Tibial nerve (tissue), 4 donors: ENCODE measurements around the gene DENND1A. TPM values are rescaled to one million over a fixed set of nuclear protein-coding genes. Genes with fewer than 3 reads are reported as not detected.

ENCODE experiments used
- DNase-seq, 2 donors: peaks; one replicate each; pipeline ENCODE4 v3.0.0-alpha.2; 2019; ENCODE audit warnings: low spot score in 2 of 2
- H3K27ac ChIP-seq, 4 donors: fragments of 200-600 bp; sonication (generic) in 3 of 4; one replicate each; pipeline ENCODE4 v1.5.1; 2017 to 2019; ENCODE audit warnings: mild to moderate bottlenecking in 1 of 4
- H3K27me3 ChIP-seq, 2 donors: fragments of 200-600 bp; sonication (generic) in 1 of 2; one replicate each; pipeline versions ENCODE4 v1.5.1 to v1.6.0; 2017 to 2019
- H3K36me3 ChIP-seq, 3 donors: fragments of 200-600 bp; sonication (generic); one replicate each; pipeline ENCODE4 v1.5.1; 2018 to 2019
- H3K4me1 ChIP-seq, 4 donors: fragments of 200-600 bp; sonication (generic) in 3 of 4; one replicate each; pipeline ENCODE4 v1.5.1; 2017 to 2019
- H3K4me3 ChIP-seq, 4 donors: fragments of 200-600 bp; sonication (generic) in 3 of 4; one replicate each; pipeline ENCODE4 v1.5.1; 2017 to 2019; ENCODE audit warnings: mild to moderate bottlenecking in 1 of 4, moderate library complexity in 1 of 4
- H3K9me3 ChIP-seq, 4 donors: fragments of 200-600 bp; sonication (generic) in 3 of 4; one replicate each; pipeline ENCODE4 v1.5.1; 2017 to 2019
- EP300 ChIP-seq, 2 donors: sonication (generic); formaldehyde crosslinking; IDR thresholded peaks; one replicate each; pipeline ENCODE4 v1.6.1; 2017; ENCODE audit warnings: antibody characterized with exemption in 2 of 2, mild to moderate bottlenecking in 1 of 2
- POLR2A ChIP-seq, 2 donors: fragments of 450-650 bp; IDR thresholded peaks; one replicate each; pipeline ENCODE4 v1.6.1; 2017; ENCODE audit warnings: antibody characterized with exemption in 2 of 2, mild to moderate bottlenecking in 2 of 2, moderate library complexity in 2 of 2
- WGBS, 2 donors: methylation state at CpG; one replicate each; pipeline ENCODE4 v1.1.5; 2018; 5-methylcytosine and 5-hydroxymethylcytosine counted together
- total RNA-seq, 4 donors: library from RNA; depleted of rRNA; stranded (reverse); fragments of >200 nt; gene quantifications; one replicate each; pipeline ENCODE4 v1.1.0, GENCODE V29; 2016
- TF ChIP-seq, protein P1 (sequence below), 5 experiments: fragments of 200-600 bp in 3 of 5; fragments of 450-650 bp in 2 of 5; sonication (generic) in 3 of 5; IDR thresholded peaks; one replicate each; pipeline ENCODE4 v1.5.1; 2016 to 2019; ENCODE audit warnings: antibody characterized with exemption in 5 of 5, mild to moderate bottlenecking in 3 of 5, moderate library complexity in 2 of 5

Gene DENND1A
- total RNA-seq, 4 donors from 2014 or later, result 17.5 to 34.8 (median 20.1) TPM

DNA sequence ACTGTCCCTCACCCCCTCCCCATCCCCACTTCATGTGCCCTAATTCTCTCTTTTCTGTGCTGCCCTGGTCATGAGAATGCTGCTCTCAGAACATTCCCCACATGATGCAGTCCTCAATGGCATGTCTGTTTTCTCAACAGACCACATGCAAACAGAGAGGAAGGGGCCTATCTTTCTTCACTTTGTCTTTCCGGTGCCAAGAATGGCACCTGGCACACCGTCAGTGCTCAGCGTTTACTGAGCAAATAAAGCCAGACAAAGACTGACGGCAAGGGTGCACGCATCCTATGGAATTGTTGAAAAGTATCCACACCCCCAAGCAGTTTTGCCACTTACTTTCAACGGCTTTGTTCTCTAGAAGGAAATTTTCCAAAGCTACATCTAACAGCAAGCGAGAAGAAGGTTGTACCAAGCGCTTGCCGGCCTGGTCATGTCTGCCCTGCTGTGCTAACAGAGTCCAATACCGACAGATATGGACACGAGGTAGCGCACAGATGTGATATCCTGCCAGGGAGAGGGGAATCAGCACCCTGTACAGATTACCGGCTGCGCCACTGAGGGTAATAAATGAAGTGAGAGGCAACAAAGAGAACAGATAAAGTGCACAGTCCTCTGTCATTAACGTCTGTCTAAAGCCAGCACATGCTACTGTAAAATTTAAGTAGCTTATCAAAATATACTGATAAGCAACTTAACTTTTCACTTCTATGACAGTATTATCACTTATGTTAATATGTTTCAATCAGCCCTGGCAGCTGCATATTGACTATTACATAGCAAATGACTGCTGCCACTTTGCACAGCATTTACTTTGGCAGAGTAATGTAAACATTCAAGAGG is 251.7 kb downstream of the DENND1A start:
- DNase-seq, result no peak
- Histone ChIP-seq H3K4me3 (no peak overlapping the region), H3K9me3 (peaks cover 0 to 8% (median 0%) of the 10 kb centered on the region in 4 donors), H3K36me3 (peaks cover 0 to 18% (median 0%) of the 10 kb centered on the region in 3 donors), H3K27me3 (no peaks in the 10 kb centered on the region), H3K27ac (no peak overlapping the region), H3K4me1 (peaks cover 0 to 9% (median 0%) of the 10 kb centered on the region in 4 donors)
- TF ChIP-seq EP300 (IDR thresholded peaks at IDR 0.05) (no peak), POLR2A (IDR thresholded peaks at IDR 0.05) (no peak)
- TF ChIP-seq, protein P1, sequence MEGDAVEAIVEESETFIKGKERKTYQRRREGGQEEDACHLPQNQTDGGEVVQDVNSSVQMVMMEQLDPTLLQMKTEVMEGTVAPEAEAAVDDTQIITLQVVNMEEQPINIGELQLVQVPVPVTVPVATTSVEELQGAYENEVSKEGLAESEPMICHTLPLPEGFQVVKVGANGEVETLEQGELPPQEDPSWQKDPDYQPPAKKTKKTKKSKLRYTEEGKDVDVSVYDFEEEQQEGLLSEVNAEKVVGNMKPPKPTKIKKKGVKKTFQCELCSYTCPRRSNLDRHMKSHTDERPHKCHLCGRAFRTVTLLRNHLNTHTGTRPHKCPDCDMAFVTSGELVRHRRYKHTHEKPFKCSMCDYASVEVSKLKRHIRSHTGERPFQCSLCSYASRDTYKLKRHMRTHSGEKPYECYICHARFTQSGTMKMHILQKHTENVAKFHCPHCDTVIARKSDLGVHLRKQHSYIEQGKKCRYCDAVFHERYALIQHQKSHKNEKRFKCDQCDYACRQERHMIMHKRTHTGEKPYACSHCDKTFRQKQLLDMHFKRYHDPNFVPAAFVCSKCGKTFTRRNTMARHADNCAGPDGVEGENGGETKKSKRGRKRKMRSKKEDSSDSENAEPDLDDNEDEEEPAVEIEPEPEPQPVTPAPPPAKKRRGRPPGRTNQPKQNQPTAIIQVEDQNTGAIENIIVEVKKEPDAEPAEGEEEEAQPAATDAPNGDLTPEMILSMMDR (IDR thresholded peaks at IDR 0.05), result no peak
- WGBS, 2 donors, result 85% methylated on average over 15 of the region's 15 CpGs

DNA sequence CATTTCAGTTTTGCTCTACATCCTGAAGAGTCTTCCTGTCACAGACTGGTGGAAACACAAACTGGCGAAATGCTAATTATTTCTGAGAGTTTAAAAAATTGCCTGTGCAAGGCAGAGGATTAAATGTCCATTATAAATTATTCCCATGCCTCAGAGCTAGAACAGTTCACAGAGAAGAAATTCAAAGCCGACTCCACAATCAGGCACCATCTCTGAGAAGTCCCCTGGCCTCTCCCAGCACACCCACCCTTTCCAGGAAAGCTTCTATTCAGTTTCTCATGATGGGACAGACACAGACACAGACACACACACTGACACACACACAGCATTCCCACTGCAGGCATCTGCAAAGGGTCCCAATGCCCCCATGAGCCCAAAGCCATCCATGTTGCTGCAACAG is 253.1 kb downstream of the DENND1A start:
- WGBS, 2 donors, result 77 to 92% methylated on average over 2 of the region's 2 CpGs
- Histone ChIP-seq H3K4me1 (peaks cover 0 to 9% (median 0%) of the 10 kb centered on the region in 4 donors), H3K9me3 (peaks cover 0 to 18% (median 2%) of the 10 kb centered on the region in 4 donors), H3K27me3 (no peaks in the 10 kb centered on the region), H3K27ac (no peak overlapping the region), H3K36me3 (peaks cover 0 to 31% (median 0%) of the 10 kb centered on the region in 3 donors), H3K4me3 (no peak overlapping the region)
- no peak for DNase-seq
- TF ChIP-seq POLR2A (IDR thresholded peaks at IDR 0.05) (no peak), EP300 (IDR thresholded peaks at IDR 0.05) (no peak)
- TF ChIP-seq, protein P1 (IDR thresholded peaks at IDR 0.05), result no peak

DNA sequence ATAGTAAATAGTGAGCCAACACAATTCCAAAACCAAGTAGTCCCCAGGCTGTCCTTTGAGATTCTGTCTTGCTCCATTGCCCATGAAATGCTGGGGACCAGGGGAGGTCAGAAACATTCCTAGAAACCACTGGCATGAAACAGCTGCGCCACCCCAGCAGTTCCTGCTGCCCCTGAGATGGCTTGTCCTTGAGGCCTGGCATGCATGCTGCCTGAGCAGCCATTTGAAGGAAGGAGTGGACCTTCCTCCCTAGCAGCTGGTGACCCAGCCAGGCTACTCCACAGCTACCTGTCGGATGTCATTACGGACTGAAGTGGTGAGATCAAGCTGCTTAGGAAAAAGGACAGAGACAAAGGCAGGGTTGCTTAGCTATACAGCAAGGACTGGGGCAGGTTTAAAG is 260.6 kb downstream of the DENND1A start:
- H3K4me3 ChIP-seq, result no peak overlapping the region
- WGBS, 2 donors, result 92 to 100% methylated on average over 3 of the region's 3 CpGs
- TF ChIP-seq POLR2A (IDR thresholded peaks at IDR 0.05) (no peak), EP300 (IDR thresholded peaks at IDR 0.05) (no peak)
- TF ChIP-seq, protein P1 (IDR thresholded peaks at IDR 0.05), result no peak
- peaks cover 0 to 37% (median 5%) of the 10 kb centered on the region in 4 donors for H3K9me3 ChIP-seq
- peaks cover 0 to 89% (median 0%) of the 10 kb centered on the region in 3 donors for H3K36me3 ChIP-seq
- no peaks in the 10 kb centered on the region for H3K4me1 ChIP-seq
- no peaks in the 10 kb centered on the region for H3K27me3 ChIP-seq
- DNase-seq, result no peak
- H3K27ac ChIP-seq, result no peak overlapping the region

DNA sequence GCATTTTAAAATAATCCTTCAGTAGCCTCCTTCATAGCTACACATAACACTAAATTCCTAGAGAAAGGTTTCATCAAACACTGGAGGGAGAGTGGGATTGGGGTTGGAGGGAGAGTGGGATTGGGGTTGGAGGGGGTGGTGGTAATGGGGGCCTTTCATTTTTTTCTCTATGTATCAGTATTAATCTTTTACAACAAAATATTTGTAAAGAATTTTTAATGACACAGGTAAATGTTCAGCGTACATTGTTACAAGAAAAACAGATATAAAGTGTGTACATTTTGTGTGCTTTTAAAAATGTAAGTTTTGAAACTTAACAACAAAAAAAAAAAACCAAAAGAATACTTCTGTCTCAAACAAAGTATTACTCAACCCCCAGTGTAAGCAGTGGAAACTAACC is 266.4 kb downstream of the DENND1A start:
- no peak for TF ChIP-seq EP300 (IDR thresholded peaks at IDR 0.05)
- no peak for TF ChIP-seq POLR2A (IDR thresholded peaks at IDR 0.05)
- TF ChIP-seq, protein P1 (IDR thresholded peaks at IDR 0.05), result no peak
- H3K27me3 ChIP-seq, result no peaks in the 10 kb centered on the region
- H3K9me3 ChIP-seq, result peaks cover 0 to 38% (median 9%) of the 10 kb centered on the region in 4 donors
- no peak for DNase-seq
- H3K36me3 ChIP-seq, result peaks cover 0 to 65% (median 5%) of the 10 kb centered on the region in 3 donors
- H3K27ac ChIP-seq, result no peak overlapping the region
- no peaks in the 10 kb centered on the region for H3K4me1 ChIP-seq
- H3K4me3 ChIP-seq, result no peak overlapping the region
- WGBS, 2 donors, result 95 to 98% methylated on average over 1 of the region's 1 CpG
